Measurements from ENCODE around the gene EFTUD2.

GRCh38 chr17:44830359-44831288 is 68.6 kb downstream of the EFTUD2 start:
- TF ChIP-seq POLR2AphosphoS5 (IDR thresholded peaks at IDR 0.05) (no peak), POLR2A (IDR thresholded peaks at IDR 0.05) (no peak), CTCF (IDR thresholded peaks at IDR 0.05) (no peak), EP300 (IDR thresholded peaks at IDR 0.05) (no peak)

All from upper lobe of left lung (tissue), 4 donors.